Endothelial cell of umbilical vein (primary cell): ENCODE results near the gene CDHR5. TPM values are rescaled to one million over a fixed set of nuclear protein-coding genes. Genes with fewer than 3 reads are reported as not detected.
A peak's percentile ranks its signal among the peaks of the same experiment; 100 is the strongest.

ENCODE experiments used
- BruUV-seq: library from RNA; stranded (reverse); fragments of 400-500 nt; replicated peaks from 2 replicates; lab custom pipeline; 2021; lab: Mats Ljungman, UMichigan
- CTCF ChIA-PET: fragments of 300-600, 350-600 bp; sonication (Branson Sonifier 250); formaldehyde crosslinking; loops from one replicate; lab custom pipeline; 2021; ENCODE audit warnings: antibody characterized with exemption, inconsistent platforms; lab: Charles Lee
- POLR2A ChIA-PET: fragments of 300-600, 350-600 bp; sonication (Branson Sonifier 250); formaldehyde crosslinking; loops from one replicate; lab custom pipeline; 2021; ENCODE audit warnings: antibody characterized with exemption, inconsistent platforms; lab: Charles Lee
- DNase-seq: peaks from one replicate; pipeline ENCODE4 v3.0.0-alpha.2; 2011; ENCODE audit warnings: low read depth, low spot score
- FAIRE-seq: peaks from 2 replicates; lab custom pipeline; 2011; peaks lifted over from hg19 to GRCh38; lab: Jason Lieb, UNC
- H2AFZ ChIP-seq: 2 replicates; pipeline ENCODE4 v1.6.0; 2012; ENCODE audit warnings: low read depth, low read length, control low read depth, inconsistent platforms
- H3K27ac ChIP-seq: 2 replicates; pipeline ENCODE4 v1.5.1; 2011; ENCODE audit warnings: low read depth, mild to moderate bottlenecking, control low read depth, low read length, moderate library complexity; ENCODE audit not compliant: insufficient read depth
- H3K27me3 ChIP-seq, 2 experiments: 2 replicates each; pipeline versions ENCODE4 v1.6.0 to v1.6.1; 2011; ENCODE audit warnings: low read length in 2 of 2, mixed read lengths in 1 of 2; ENCODE audit not compliant: control insufficient read depth in 2 of 2, insufficient read depth in 2 of 2
- H3K36me3 ChIP-seq, 2 experiments: 2 replicates in 1 of 2; 3 replicates in 1 of 2; pipeline ENCODE4 v1.5.1; 2011; ENCODE audit warnings: low read length in 2 of 2, mild to moderate bottlenecking in 1 of 2, moderate library complexity in 1 of 2; ENCODE audit not compliant: control insufficient read depth in 2 of 2, insufficient read depth in 2 of 2; ENCODE audit errors: extremely low read depth in 1 of 2
- H3K4me1 ChIP-seq: 3 replicates; pipeline ENCODE4 v1.5.1; 2011; ENCODE audit warnings: mild to moderate bottlenecking, low read length; ENCODE audit not compliant: control insufficient read depth, insufficient read depth; ENCODE audit errors: extremely low read depth
- H3K4me2 ChIP-seq: 2 replicates; pipeline ENCODE4 v1.6.1; 2011; ENCODE audit warnings: low read length, control low read depth, mixed read lengths; ENCODE audit not compliant: insufficient read depth
- H3K4me3 ChIP-seq, 3 experiments: fragments of 200-600 bp in 1 of 3; sonication (generic), shearing (Covaris generic) in 1 of 3; replicated peaks in 1 of 3; 2 replicates each; pipeline ENCODE4 v1.5.1; 2011 to 2016; ENCODE audit warnings: control low read depth in 3 of 3, low read length in 3 of 3, mild to moderate bottlenecking in 2 of 3, inconsistent platforms in 1 of 3, low read depth in 1 of 3, moderate library complexity in 1 of 3; ENCODE audit not compliant: insufficient read depth in 1 of 3
- H3K79me2 ChIP-seq: 2 replicates; pipeline ENCODE4 v1.6.0; 2012; ENCODE audit warnings: low read length, inconsistent platforms; ENCODE audit not compliant: control insufficient read depth, insufficient read depth
- H3K9ac ChIP-seq: replicated peaks from 2 replicates; pipeline ENCODE3; 2011; ENCODE audit warnings: low read length, control low read depth; ENCODE audit not compliant: insufficient read depth; ENCODE audit errors: extremely low read depth
- H3K9me1 ChIP-seq: replicated peaks from 3 replicates; pipeline ENCODE4 v1.6.0; 2011; ENCODE audit warnings: mild to moderate bottlenecking, low read length; ENCODE audit not compliant: control insufficient read depth, insufficient read depth; ENCODE audit errors: extremely low read depth
- H3K9me3 ChIP-seq: replicated peaks from 2 replicates; pipeline ENCODE4 v1.5.1; 2012; ENCODE audit warnings: low read length, inconsistent platforms; ENCODE audit not compliant: control insufficient read depth, insufficient read depth
- H4K20me1 ChIP-seq: replicated peaks from 2 replicates; pipeline ENCODE3; 2011; ENCODE audit warnings: mild to moderate bottlenecking, low read length; ENCODE audit not compliant: control insufficient read depth, insufficient read depth; ENCODE audit errors: extremely low read depth
- CTCF ChIP-seq, 2 donors: IDR thresholded peaks; 1 replicate in 1 of 2; 2 replicates in 1 of 2; pipeline ENCODE4 v1.5.1; 2011; ENCODE audit warnings: low read length in 2 of 2, mild to moderate bottlenecking in 2 of 2, moderate library complexity in 2 of 2, control low read depth in 1 of 2, inconsistent platforms in 1 of 2, low read depth in 1 of 2; ENCODE audit not compliant: insufficient read depth in 1 of 2; ENCODE audit errors: extremely low read depth in 1 of 2
- EZH2 ChIP-seq: IDR thresholded peaks from 2 replicates; pipeline ENCODE4 v1.6.1; 2012; ENCODE audit warnings: borderline replicate concordance, low read depth, mild to moderate bottlenecking, moderate library complexity, low read length, inconsistent platforms; ENCODE audit not compliant: severe bottlenecking
- GATA2 ChIP-seq: IDR thresholded peaks from 2 replicates; pipeline ENCODE4 v1.7.0; 2011; ENCODE audit warnings: low read depth, mild to moderate bottlenecking, moderate library complexity, mixed read lengths, low read length; ENCODE audit not compliant: insufficient read length, insufficient read depth
- MYC ChIP-seq: IDR thresholded peaks from one replicate; pipeline ENCODE4 v1.6.1; 2011; ENCODE audit warnings: mild to moderate bottlenecking, low read depth, low read length
- POLR2A ChIP-seq: IDR thresholded peaks from 2 replicates; pipeline ENCODE4 v1.6.1; 2012; ENCODE audit warnings: low read depth, mild to moderate bottlenecking, control low read depth, low read length
- POLR2AphosphoS5 ChIP-seq: IDR thresholded peaks from 2 replicates; pipeline ENCODE4 v1.6.1; 2012; ENCODE audit warnings: low read depth, mild to moderate bottlenecking, control low read depth, low read length, moderate library complexity; ENCODE audit not compliant: insufficient read depth
- dilution Hi-C: fragments of 300-500 bp; cut with MboI; formaldehyde crosslinking; loops from one replicate; pipeline ENCODE4 v1.15.0; 2019; ENCODE audit warnings: low sequenced_read_pairs; ENCODE audit not compliant: extremely low pct_ligation_motif_present
- intact Hi-C: fragments of 100-400 bp; cut with micrococcal nuclease; formaldehyde crosslinking; loops from one replicate; pipeline ENCODE4 v1.10.0; 2022
- polyA plus RNA-seq, 4 experiments: library from polyadenylated mRNA; depleted of rRNA in 3 of 4; stranded (reverse) in 3 of 4; unstranded in 1 of 4; fragments of >200 nt; gene quantifications; 2 replicates each; pipeline versions ENCODE4 v1.2.1 to v1.2.3, GENCODE V29; 2011 to 2012; ENCODE audit warnings: missing spikeins in 1 of 4
- total RNA-seq: library from RNA; stranded (reverse); gene quantifications from 2 replicates; pipeline ENCODE4 v1.2.3, GENCODE V29; 2021
- TF ChIP-seq, protein P1 (sequence below): IDR thresholded peaks from 2 replicates; pipeline ENCODE4 v1.6.1; 2011; ENCODE audit not compliant: insufficient read depth, insufficient read length

Gene CDHR5
- total and polyA plus RNA-seq, 2 donors (not counting 3 experiments of a cell fraction or from before 2014, with no cell fraction given) = not detected

- H3K4me1 ChIP-seq = peaks cover 11% of the 10 kb centered on the region
- BruUV-seq = TSS peak; percentile 52
- no peaks in the 10 kb centered on the region for H3K79me2 ChIP-seq
- H3K9ac ChIP-seq = peak overlapping the region; percentile 71
- dilution Hi-C loops (no loop called here), intact Hi-C loops (no loop called here)
- FAIRE-seq (peak; percentile 92), DNase-seq (peak; percentile 93)
- no peaks in the 10 kb centered on the region for H3K27me3 ChIP-seq
- H3K4me2 ChIP-seq = peak overlapping the region; percentile 71
- H3K4me3 ChIP-seq = peak overlapping the region; percentile 53 to 62 (median 60)
- POLR2A ChIA-PET = interaction anchor here (0.7 kb wide), 1 partner anchor 47 kb away, joined by 3 read pairs; no protein-coding TSS in a partner anchor
- CTCF ChIA-PET = interaction anchor here (1.8 kb wide), 1 partner anchor 14 kb away, joined by 6 read pairs; no protein-coding TSS in a partner anchor
- no peaks in the 10 kb centered on the region for H4K20me1 ChIP-seq
- peaks cover 0 to 2% of the 10 kb centered on the region in 2 experiments for H3K36me3 ChIP-seq
- no peak for TF ChIP-seq GATA2
- peak; percentile 92 for TF ChIP-seq POLR2AphosphoS5
- peak; percentile 63 for TF ChIP-seq POLR2A
- no peaks in the 10 kb centered on the region for H3K9me1 ChIP-seq
- H3K9me3 ChIP-seq = no peaks in the 10 kb centered on the region
- peak overlapping the region; percentile 32 for H3K27ac ChIP-seq
- peak overlapping the region; percentile 85 for H2AFZ ChIP-seq
Observed at GRCh38 chr11:568306-569157, 56.2 kb downstream of the CDHR5 start.

- Histone ChIP-seq H3K27me3 (no peaks in the 10 kb centered on the region), H4K20me1 (no peaks in the 10 kb centered on the region), H3K9me1 (no peaks in the 10 kb centered on the region), H3K4me2 (peak overlapping the region; percentile 64), H3K4me1 (peaks cover 11% of the 10 kb centered on the region), H3K79me2 (no peaks in the 10 kb centered on the region), H3K9ac (peak overlapping the region; percentile 41), H2AFZ (peak overlapping the region; percentile 85), H3K27ac (no peak overlapping the region), H3K36me3 (peaks cover 0 to 2% of the 10 kb centered on the region in 2 experiments), H3K9me3 (no peaks in the 10 kb centered on the region), H3K4me3 (peak overlapping the region; percentile 53 to 62 (median 60))
- DNase-seq = no peak
- ChIA-PET CTCF (interaction anchor here (1.8 kb wide), 1 partner anchor 13 kb away, joined by 6 read pairs; no protein-coding TSS in a partner anchor), POLR2A (interaction anchor here (0.7 kb wide), 1 partner anchor 48 kb away, joined by 3 read pairs; no protein-coding TSS in a partner anchor)
- intact Hi-C loops = no loop called here
- dilution Hi-C loops = no loop called here
- FAIRE-seq = no peak
- BruUV-seq = no TSS peak
- TF ChIP-seq, protein P1, sequence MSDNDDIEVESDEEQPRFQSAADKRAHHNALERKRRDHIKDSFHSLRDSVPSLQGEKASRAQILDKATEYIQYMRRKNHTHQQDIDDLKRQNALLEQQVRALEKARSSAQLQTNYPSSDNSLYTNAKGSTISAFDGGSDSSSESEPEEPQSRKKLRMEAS = no peak
- TF ChIP-seq POLR2AphosphoS5 = no peak
- TF ChIP-seq POLR2A = no peak
- TF ChIP-seq CTCF (IDR thresholded peaks at IDR 0.05; ENCODE audit: extremely low read depth in 1 of 2, insufficient read depth in 1 of 2, low read depth in 1 of 2, low read length in 2 of 2) = no peak
- TF ChIP-seq GATA2 = no peak
- TF ChIP-seq EZH2 = no peak
- TF ChIP-seq MYC = no peak
Observed at GRCh38 chr11:567629-568292, 57.0 kb downstream of the CDHR5 start.
